Gastroesophageal sphincter (tissue), 4 donors: ENCODE measurements around the gene CARMIL3. TPM values are rescaled to one million over a fixed set of nuclear protein-coding genes. Genes with fewer than 3 reads are reported as not detected.

Experiments
- ATAC-seq: fragments of 150-250 bp; one replicate; pipeline ENCODE4 v1.9.1; 2016; ENCODE audit warnings: mild to moderate bottlenecking, moderate library complexity
- H3K27ac ChIP-seq, 4 donors: fragments of 200-600 bp; sonication (generic) in 3 of 4; 1 replicate in 3 of 4; 2 replicates in 1 of 4; pipeline ENCODE4 v1.5.1; 2016 to 2019
- H3K27me3 ChIP-seq: fragments of 200-600 bp; sonication (generic); one replicate; pipeline ENCODE4 v1.5.1; 2019
- H3K36me3 ChIP-seq, 2 donors: fragments of 200-600 bp; sonication (generic); one replicate each; pipeline ENCODE4 v1.5.1; 2019; ENCODE audit warnings: control low read depth in 1 of 2
- H3K4me1 ChIP-seq, 3 donors: fragments of 200-600 bp; sonication (generic); 1 replicate in 2 of 3; 2 replicates in 1 of 3; pipeline ENCODE4 v1.5.1; 2016 to 2019; ENCODE audit warnings: control low read depth in 2 of 3
- H3K4me3 ChIP-seq, 2 donors: fragments of 200-600 bp; sonication (generic); one replicate each; pipeline ENCODE4 v1.5.1; 2019; ENCODE audit warnings: mild to moderate bottlenecking in 1 of 2, moderate library complexity in 1 of 2
- H3K9me3 ChIP-seq, 3 donors: fragments of 200-600 bp; sonication (generic); one replicate each; pipeline ENCODE4 v1.5.1; 2017 to 2019; ENCODE audit warnings: control low read depth in 2 of 3
- EP300 ChIP-seq: sonication (generic); formaldehyde crosslinking; IDR thresholded peaks from one replicate; pipeline ENCODE4 v1.6.1; 2017; ENCODE audit warnings: antibody characterized with exemption, mild to moderate bottlenecking
- POLR2A ChIP-seq, 2 donors: fragments of 450-650 bp; IDR thresholded peaks; one replicate each; pipeline ENCODE4 v1.6.1; 2017; ENCODE audit warnings: antibody characterized with exemption in 2 of 2, mild to moderate bottlenecking in 2 of 2, moderate library complexity in 1 of 2
- POLR2AphosphoS5 ChIP-seq: sonication (generic); formaldehyde crosslinking; IDR thresholded peaks from one replicate; pipeline ENCODE4 v1.6.1; 2017; ENCODE audit warnings: antibody characterized with exemption
- WGBS, 2 donors: methylation state at CpG; one replicate each; pipeline ENCODE4 v1.1.5; 2018; ENCODE audit warnings: low coverage in 1 of 2; 5-methylcytosine and 5-hydroxymethylcytosine counted together
- total RNA-seq, 4 donors: library from RNA; depleted of rRNA; stranded (reverse); fragments of >200 nt; gene quantifications; one replicate each; pipeline ENCODE4 v1.1.0, GENCODE V29; 2016
- TF ChIP-seq, protein P1 (sequence below), 4 experiments: fragments of 200-600 bp in 2 of 4; fragments of 450-650 bp in 2 of 4; sonication (generic) in 1 of 4; IDR thresholded peaks; one replicate each; pipeline ENCODE4 v1.5.1; 2017 to 2019; ENCODE audit warnings: antibody characterized with exemption in 4 of 4, mild to moderate bottlenecking in 2 of 4, moderate library complexity in 2 of 4

The CARMIL3 gene
- total RNA-seq, 4 donors from 2014 or later = 0.12 to 0.47 (median 0.17) TPM; not detected in 1

DNA sequence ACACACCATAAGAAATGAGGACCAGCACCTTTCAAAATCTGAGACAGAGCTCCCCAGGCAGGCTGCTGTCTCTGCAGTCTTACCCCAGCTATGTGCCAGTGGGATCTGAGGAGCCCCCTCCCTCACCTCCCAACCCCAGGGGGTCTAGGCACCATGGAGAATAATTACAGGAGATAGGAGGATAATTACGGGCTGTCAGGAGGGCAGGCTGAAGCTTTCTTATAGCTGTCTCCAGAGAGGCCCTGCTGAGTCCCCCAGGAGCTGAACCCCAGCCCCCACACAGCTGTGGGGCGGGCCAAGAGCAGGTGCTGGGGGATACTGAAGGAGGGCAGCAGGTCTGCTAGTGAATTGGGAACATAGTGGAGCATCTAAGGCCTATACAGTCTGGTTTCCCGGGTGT, 26.3 kb downstream of the CARMIL3 start:
- Histone ChIP-seq H3K4me3 (no peak overlapping the region), H3K27me3 (peaks cover 23% of the 10 kb centered on the region), H3K4me1 (peaks cover 0 to 18% (median 0%) of the 10 kb centered on the region in 3 donors), H3K9me3 (no peaks in the 10 kb centered on the region), H3K36me3 (no peaks in the 10 kb centered on the region), H3K27ac (no peak overlapping the region)
- ATAC-seq = no peak
- 80% methylated on average over 2 of the region's 3 CpGs; no CpG with 5 or more reads in 1 of the 2 donors for WGBS, 2 donors
- TF ChIP-seq POLR2A (IDR thresholded peaks at IDR 0.05) (no peak), EP300 (no peak), POLR2AphosphoS5 (no peak)
- TF ChIP-seq, protein P1, sequence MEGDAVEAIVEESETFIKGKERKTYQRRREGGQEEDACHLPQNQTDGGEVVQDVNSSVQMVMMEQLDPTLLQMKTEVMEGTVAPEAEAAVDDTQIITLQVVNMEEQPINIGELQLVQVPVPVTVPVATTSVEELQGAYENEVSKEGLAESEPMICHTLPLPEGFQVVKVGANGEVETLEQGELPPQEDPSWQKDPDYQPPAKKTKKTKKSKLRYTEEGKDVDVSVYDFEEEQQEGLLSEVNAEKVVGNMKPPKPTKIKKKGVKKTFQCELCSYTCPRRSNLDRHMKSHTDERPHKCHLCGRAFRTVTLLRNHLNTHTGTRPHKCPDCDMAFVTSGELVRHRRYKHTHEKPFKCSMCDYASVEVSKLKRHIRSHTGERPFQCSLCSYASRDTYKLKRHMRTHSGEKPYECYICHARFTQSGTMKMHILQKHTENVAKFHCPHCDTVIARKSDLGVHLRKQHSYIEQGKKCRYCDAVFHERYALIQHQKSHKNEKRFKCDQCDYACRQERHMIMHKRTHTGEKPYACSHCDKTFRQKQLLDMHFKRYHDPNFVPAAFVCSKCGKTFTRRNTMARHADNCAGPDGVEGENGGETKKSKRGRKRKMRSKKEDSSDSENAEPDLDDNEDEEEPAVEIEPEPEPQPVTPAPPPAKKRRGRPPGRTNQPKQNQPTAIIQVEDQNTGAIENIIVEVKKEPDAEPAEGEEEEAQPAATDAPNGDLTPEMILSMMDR (IDR thresholded peaks at IDR 0.05) = no peak

DNA sequence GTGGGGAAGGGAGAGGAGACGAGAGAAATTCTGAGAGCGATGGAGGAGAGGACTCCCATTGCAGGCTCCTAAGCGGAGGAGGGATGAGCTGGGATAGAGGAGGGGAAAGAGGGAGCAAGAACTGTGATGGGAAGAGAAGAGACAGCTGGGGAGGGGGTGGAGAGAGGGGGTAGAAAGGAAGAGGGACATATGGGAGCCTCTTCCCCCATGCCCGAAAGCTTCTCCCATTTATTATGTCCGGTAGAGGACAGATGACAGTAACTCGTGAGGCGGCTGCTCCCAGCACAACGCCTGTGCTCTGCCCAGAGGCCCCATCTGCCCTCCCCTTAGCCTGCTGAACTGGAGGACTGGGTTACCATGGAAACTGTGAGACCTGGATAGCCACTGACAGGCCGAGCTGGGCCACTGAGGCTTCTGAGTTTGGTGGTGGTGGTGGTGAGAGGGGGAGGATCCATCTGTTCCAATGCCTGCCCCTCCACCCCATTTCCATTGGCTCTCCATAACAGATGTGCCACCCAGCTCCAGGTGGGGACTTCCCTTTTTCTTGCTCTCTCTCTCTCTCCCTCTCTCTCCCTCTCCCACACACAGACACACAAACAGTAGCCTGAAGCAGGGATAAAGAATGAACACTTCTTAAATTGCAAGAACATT, 27.8 kb downstream of the CARMIL3 start:
- H3K27me3 ChIP-seq = peaks cover 12% of the 10 kb centered on the region
- no peaks in the 10 kb centered on the region for H3K36me3 ChIP-seq
- no peak for ATAC-seq
- H3K9me3 ChIP-seq = no peaks in the 10 kb centered on the region
- no peak overlapping the region for H3K4me3 ChIP-seq
- H3K4me1 ChIP-seq = peaks cover 0 to 18% (median 0%) of the 10 kb centered on the region in 3 donors
- no peak for TF ChIP-seq POLR2AphosphoS5
- TF ChIP-seq, protein P1 (IDR thresholded peaks at IDR 0.05) = no peak
- no peak for TF ChIP-seq EP300
- no peak for TF ChIP-seq POLR2A (IDR thresholded peaks at IDR 0.05)
- WGBS, 2 donors = 76 to 78% methylated on average over 3 to 5 of the region's 9 CpGs
- no peak overlapping the region for H3K27ac ChIP-seq

DNA sequence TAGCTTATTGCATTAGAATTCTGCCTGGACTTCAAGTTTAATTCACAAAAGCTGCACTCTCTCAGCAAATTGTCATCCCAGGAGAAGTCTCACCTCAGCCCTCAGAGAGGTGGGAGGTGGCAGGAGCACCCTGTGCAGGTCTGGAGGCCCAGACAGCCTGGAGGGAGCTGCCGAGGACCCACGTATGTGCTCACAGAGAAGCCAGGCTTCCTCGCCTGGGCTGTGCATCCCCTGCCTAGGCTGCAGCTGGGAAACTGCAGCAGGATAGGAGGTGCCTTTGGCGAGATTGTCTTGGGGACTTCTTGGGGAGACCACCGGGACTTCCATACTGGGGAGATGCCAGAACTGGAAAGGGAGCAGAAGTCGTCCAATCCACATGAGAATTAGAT, 28.3 kb downstream of the CARMIL3 start:
- no peak for ATAC-seq

DNA sequence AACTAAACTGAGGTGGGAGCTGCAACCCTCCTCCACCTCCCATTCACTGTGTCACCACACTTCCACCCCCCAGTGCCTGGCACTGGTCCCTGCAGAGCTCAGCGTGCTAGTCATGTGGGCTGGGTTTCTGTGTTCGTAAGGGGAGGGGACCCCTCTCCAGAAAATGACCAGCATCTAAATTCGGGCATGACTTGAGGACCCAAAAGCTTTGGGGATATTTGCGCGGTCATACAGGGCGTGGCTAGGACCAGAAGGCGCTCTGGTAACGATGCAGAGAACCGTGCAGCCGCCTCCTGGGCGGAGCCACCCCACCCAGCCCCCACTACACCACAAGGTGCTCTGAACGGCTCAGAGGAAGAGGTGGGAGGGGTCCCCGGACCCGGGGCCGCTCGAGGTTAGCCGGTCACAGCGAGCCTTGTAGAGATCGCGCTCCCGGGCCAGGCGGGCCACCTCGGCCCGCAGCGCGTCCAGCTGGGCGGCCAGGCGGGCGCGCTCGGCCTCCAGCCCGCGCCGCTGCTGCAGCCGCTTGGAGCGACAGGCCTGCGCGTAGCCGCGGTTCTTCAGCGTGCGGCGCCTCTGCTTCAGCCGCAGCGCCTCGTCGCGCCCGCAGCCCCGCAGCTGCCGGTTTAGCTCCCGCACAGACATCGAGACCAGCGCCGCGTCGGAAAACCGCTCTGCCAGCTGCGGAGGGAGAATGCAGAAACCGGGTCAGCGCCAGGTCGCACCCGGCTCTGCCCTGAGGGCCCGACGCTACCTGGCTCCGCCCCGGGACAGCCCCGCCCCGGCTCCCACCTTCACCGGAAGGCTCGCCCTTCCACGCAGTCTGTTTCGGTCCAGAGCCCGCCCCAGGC, 29.3 kb downstream of the CARMIL3 start:
- H3K4me1 ChIP-seq = peaks cover 0 to 18% (median 0%) of the 10 kb centered on the region in 3 donors
- 0% methylated on average over 2 of the region's 74 CpGs; no CpG with 5 or more reads in 1 of the 2 donors for WGBS, 2 donors
- H3K27ac ChIP-seq = peak overlapping the region in 3 of 4 donors; percentile 45 to 69 (median 65)
- H3K9me3 ChIP-seq = no peaks in the 10 kb centered on the region
- H3K27me3 ChIP-seq = no peaks in the 10 kb centered on the region
- ATAC-seq = peak; percentile 77
- peak overlapping the region; percentile 30 to 67 for H3K4me3 ChIP-seq
- TF ChIP-seq POLR2A (IDR thresholded peaks at IDR 0.05) = no peak
- TF ChIP-seq POLR2AphosphoS5 = no peak
- TF ChIP-seq, protein P1 (IDR thresholded peaks at IDR 0.05) = no peak
- no peak for TF ChIP-seq EP300
- H3K36me3 ChIP-seq = no peaks in the 10 kb centered on the region

More for the DNA sequence above, 28.3 kb downstream of the CARMIL3 start:
- no peaks in the 10 kb centered on the region for H3K9me3 ChIP-seq
- TF ChIP-seq EP300 (no peak), POLR2A (IDR thresholded peaks at IDR 0.05) (no peak), POLR2AphosphoS5 (no peak)
- TF ChIP-seq, protein P1 (IDR thresholded peaks at IDR 0.05) = no peak
- H3K4me3 ChIP-seq = no peak overlapping the region
- WGBS, 2 donors = 78% methylated on average over 3 of the region's 6 CpGs; no CpG with 5 or more reads in 1 of the 2 donors
- H3K36me3 ChIP-seq = no peaks in the 10 kb centered on the region
- peaks cover 9% of the 10 kb centered on the region for H3K27me3 ChIP-seq
- no peak overlapping the region for H3K27ac ChIP-seq
- H3K4me1 ChIP-seq = peaks cover 0 to 18% (median 0%) of the 10 kb centered on the region in 3 donors
